ENCODE results near the gene GYS1.

GRCh38 chr19:48934837-48935236, 58.3 kb downstream of the GYS1 start:
- TF ChIP-seq, protein P1, sequence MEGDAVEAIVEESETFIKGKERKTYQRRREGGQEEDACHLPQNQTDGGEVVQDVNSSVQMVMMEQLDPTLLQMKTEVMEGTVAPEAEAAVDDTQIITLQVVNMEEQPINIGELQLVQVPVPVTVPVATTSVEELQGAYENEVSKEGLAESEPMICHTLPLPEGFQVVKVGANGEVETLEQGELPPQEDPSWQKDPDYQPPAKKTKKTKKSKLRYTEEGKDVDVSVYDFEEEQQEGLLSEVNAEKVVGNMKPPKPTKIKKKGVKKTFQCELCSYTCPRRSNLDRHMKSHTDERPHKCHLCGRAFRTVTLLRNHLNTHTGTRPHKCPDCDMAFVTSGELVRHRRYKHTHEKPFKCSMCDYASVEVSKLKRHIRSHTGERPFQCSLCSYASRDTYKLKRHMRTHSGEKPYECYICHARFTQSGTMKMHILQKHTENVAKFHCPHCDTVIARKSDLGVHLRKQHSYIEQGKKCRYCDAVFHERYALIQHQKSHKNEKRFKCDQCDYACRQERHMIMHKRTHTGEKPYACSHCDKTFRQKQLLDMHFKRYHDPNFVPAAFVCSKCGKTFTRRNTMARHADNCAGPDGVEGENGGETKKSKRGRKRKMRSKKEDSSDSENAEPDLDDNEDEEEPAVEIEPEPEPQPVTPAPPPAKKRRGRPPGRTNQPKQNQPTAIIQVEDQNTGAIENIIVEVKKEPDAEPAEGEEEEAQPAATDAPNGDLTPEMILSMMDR (IDR thresholded peaks at IDR 0.05) = no peak
- no peak for TF ChIP-seq POLR2A (IDR thresholded peaks at IDR 0.05)

All from lower leg skin (tissue), 3 donors.